Vagina (tissue), 2 donors: ENCODE data around the gene RUFY2.
"Not testable (repeated sequence)": the region's sequence is repeated elsewhere in the genome, so short reads cannot be mapped to it uniquely, and the experiment has no call there.

ENCODE experiments used
- POLR2AphosphoS5 ChIP-seq, 2 donors: sonication (generic); formaldehyde crosslinking; IDR thresholded peaks; one replicate each; pipeline ENCODE4 v1.9.0; 2017; ENCODE audit warnings: antibody characterized with exemption in 2 of 2, mild to moderate bottlenecking in 2 of 2, low read depth in 1 of 2; ENCODE audit not compliant: insufficient read depth in 1 of 2
- TF ChIP-seq, protein P1 (sequence below), 3 experiments: fragments of 450-650 bp in 2 of 3; fragments of 200-600 bp in 1 of 3; sonication (generic) in 1 of 3; IDR thresholded peaks; one replicate each; pipeline ENCODE4 v1.5.1; 2017 to 2019; ENCODE audit warnings: antibody characterized with exemption in 3 of 3, mild to moderate bottlenecking in 2 of 3, moderate library complexity in 2 of 3

DNA sequence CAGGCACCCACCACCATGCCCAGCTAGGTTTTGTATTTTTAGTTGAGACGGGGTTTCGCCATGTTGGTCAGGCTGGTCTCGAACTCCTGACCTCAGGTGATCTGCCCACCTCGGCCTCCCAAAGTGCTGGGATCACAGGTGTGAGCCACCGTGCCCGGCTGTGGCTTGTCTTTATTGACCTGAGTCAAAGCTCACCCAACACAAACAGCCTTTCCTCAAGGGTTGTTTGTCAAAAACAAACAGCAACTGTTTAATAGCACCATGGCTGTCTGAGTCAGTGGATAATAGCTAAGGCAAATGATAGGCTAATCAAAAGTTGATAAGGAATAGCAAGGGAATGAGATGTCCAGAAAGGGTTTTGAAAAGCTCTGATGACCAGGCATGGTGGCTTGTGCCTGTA, 92.1 kb downstream of the RUFY2 start:
- TF ChIP-seq, protein P1, sequence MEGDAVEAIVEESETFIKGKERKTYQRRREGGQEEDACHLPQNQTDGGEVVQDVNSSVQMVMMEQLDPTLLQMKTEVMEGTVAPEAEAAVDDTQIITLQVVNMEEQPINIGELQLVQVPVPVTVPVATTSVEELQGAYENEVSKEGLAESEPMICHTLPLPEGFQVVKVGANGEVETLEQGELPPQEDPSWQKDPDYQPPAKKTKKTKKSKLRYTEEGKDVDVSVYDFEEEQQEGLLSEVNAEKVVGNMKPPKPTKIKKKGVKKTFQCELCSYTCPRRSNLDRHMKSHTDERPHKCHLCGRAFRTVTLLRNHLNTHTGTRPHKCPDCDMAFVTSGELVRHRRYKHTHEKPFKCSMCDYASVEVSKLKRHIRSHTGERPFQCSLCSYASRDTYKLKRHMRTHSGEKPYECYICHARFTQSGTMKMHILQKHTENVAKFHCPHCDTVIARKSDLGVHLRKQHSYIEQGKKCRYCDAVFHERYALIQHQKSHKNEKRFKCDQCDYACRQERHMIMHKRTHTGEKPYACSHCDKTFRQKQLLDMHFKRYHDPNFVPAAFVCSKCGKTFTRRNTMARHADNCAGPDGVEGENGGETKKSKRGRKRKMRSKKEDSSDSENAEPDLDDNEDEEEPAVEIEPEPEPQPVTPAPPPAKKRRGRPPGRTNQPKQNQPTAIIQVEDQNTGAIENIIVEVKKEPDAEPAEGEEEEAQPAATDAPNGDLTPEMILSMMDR (IDR thresholded peaks at IDR 0.05) = not testable (repeated sequence)
- not testable (repeated sequence) for TF ChIP-seq POLR2AphosphoS5 (IDR thresholded peaks at IDR 0.05; ENCODE audit: insufficient read depth in 1 of 2, low read depth in 1 of 2)
